Stomach (tissue), 4 donors: ENCODE results near the gene DPF1.

Experiments
- CTCF ChIP-seq, 7 experiments: fragments of 450-650 bp in 4 of 7; fragments of 200-600 bp in 3 of 7; sonication (generic) in 3 of 7; IDR thresholded peaks; one replicate each; pipeline ENCODE4 v1.5.1; 2016 to 2019; ENCODE audit warnings: antibody characterized with exemption in 7 of 7, control low read depth in 2 of 7, mild to moderate bottlenecking in 1 of 7
- EP300 ChIP-seq: sonication (generic); formaldehyde crosslinking; IDR thresholded peaks from one replicate; pipeline ENCODE4 v1.6.1; 2017; ENCODE audit warnings: antibody characterized with exemption

- TF ChIP-seq CTCF (IDR thresholded peaks at IDR 0.05) (no peak), EP300 (no peak)
Measured at GRCh38 chr19:38197937-38198704, 25.9 kb downstream of the DPF1 start.
